Measurements from ENCODE around the gene SCRN2. TPM values are rescaled to one million over a fixed set of nuclear protein-coding genes. Genes with fewer than 3 reads are reported as not detected.

Gene SCRN2
- total and polyA plus RNA-seq, 2 of the 13 experiments (the other 11 are each of a cell fraction or from before 2014, with no cell fraction given): 21.7 to 29.5 TPM

GRCh38 chr17:47875011-47875985, 34.2 kb upstream of the SCRN2 start (continued):
- no peak for TF ChIP-seq ATF5 (CRISPR knock-in tag; IDR thresholded peaks at IDR 0.05; ENCODE audit: low read depth)
- TF ChIP-seq CEBPB (IDR thresholded peaks at IDR 0.05; ENCODE audit: borderline replicate concordance, low read depth, low read length): peak; percentile 45; the same call in 1 of the 2 replicates
- TF ChIP-seq PRDM10 (CRISPR knock-in tag; IDR thresholded peaks at IDR 0.05; ENCODE audit: low read depth): no peak
- no peak for TF ChIP-seq NR2C2 (CRISPR knock-in tag; IDR thresholded peaks at IDR 0.05; ENCODE audit: borderline replicate concordance)
- TF ChIP-seq SIX4 (CRISPR knock-in tag; IDR thresholded peaks at IDR 0.05): no peak
- no peak for TF ChIP-seq ZNF746 (CRISPR knock-in tag; IDR thresholded peaks at IDR 0.05)
- TF ChIP-seq ZNF562 (CRISPR knock-in tag; IDR thresholded peaks at IDR 0.05; ENCODE audit: borderline replicate concordance): no peak
- no peak for TF ChIP-seq ZNF629 (CRISPR knock-in tag; conservative IDR thresholded peaks at IDR 0.05)
- peak; percentile 40 for TF ChIP-seq NR2F6 (IDR thresholded peaks at IDR 0.05)
- TF ChIP-seq NR2F6 (CRISPR knock-in tag; IDR thresholded peaks at IDR 0.05): peak; percentile 43; the same call in 1 of the 2 replicates
- no peak for TF ChIP-seq MLX (CRISPR knock-in tag; IDR thresholded peaks at IDR 0.05)
- no peak for TF ChIP-seq ZNF142 (CRISPR knock-in tag; IDR thresholded peaks at IDR 0.05)
- no peak for TF ChIP-seq FOXO1 (CRISPR knock-in tag; IDR thresholded peaks at IDR 0.05)
- 0 out of 2 replicates have a peak, but pooled peaks have one; percentile 9 for TF ChIP-seq HNF4A (CRISPR knock-in tag; IDR thresholded peaks at IDR 0.05)
- no peak for TF ChIP-seq NCOR1 (IDR thresholded peaks at IDR 0.05; ENCODE audit: borderline replicate concordance, low read length)
- no peak for TF ChIP-seq ZNF570 (CRISPR knock-in tag; IDR thresholded peaks at IDR 0.05; ENCODE audit: borderline replicate concordance)

Data from HepG2 (cell line).